RKO (cell line): Measurements from ENCODE around the gene C16orf46.
A peak's percentile ranks its signal among the peaks of the same experiment; 100 is the strongest.

Source experiments
- DNase-seq: peaks from one replicate; pipeline ENCODE4 v3.0.0-alpha.2; 2016; ENCODE audit warnings: low spot score

The C16orf46 gene

DNA sequence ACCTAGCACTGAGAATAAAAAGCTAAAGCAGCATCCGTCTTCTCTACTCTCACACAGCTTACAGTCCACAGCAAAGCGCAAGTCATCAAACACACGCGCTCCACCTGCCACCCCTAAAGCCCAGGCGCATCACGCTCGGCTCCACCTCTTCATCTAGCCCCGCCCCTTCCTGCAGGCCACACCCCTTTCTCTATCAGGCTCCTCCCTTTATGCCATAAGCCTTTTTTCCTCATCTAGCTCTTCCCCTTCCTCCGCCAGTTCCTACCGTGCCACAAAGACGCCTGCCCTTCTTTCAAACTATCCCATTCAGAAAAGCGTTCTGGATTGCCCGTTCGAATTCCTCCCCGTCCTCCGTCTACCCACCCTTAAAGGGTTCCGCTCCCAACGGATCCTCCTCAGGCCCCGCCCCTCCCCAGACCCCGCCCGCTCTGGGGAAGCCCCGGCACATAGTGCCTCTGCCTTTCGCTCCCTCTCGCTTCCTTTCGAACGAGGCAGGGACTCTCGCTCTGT lies 417 bp downstream of the C16orf46 start:
- peak; percentile 68 for DNase-seq

DNA sequence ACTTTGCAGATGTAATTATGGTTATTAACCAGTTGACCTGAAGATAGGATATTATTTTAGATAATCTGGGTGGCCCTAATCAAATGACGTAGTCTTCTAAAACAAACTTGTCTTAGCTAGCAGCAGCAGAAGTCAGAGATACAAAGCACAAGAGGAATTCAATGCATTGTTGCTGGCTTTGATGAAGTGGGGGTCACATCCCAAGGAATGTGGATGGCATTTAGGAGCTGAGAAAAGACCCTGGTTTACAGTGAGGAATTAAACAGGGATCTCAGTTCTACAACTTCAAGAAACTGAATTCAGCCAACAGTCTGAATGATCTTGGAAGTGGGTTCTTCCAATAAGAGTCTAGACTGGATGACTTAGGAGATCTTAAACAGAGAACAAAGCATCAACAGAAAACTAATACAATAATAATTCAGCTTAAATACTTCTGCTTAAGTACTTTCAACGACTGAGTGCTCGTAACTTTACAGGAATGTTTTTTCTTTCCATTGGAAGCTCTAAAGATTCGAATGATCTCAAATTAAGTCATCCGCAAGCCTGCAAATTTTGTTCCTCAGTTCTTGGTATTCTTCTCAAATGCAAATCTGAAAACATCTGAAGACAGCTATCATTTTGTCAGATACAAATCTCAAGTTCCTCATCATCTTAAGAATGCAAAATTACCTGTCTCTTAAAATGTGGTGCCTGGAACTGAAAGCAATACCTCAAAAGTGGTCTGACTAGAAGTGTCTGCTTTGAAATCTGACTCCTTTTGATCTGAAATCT lies 3.3 kb downstream of the C16orf46 start:
- no peak for DNase-seq

DNA sequence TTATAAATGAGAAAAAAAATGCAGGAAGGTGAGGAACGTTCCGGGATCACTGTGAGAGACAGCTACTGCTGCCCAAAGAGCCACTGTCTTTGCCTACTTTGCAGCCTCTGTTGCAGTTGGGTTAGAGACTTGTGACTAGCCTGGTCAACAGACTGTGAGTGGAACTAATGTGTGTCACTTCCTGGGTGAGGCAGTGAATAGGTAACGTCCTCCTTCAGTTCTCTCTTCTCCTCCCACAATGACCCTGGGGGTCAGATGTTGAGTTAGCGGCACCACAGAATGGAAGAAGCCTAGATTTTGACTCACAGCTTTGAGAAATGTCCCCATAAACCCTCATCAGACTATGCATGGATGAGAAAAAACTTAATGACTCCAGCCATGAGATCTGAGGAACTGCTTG lies 5.2 kb downstream of the C16orf46 start:
- DNase-seq, result peak; percentile 43

DNA sequence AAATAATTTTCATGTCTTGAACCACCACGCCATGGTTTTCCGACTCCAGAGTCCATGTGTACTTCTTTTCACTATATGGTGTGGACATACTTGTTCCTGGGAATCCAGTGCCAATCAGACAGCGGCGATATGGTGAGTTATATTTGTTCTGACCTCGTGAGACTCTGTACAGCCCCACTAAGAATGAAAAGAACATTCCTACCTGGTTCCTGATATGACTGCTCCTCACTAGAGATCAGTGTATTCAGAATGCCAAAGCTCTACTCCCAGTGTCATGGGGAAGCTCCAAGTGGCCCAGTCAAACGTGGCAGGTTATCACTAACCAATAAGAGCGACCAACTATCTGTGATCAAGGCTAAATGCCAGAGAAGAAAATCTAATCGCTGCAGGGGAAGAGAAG lies 6.1 kb downstream of the C16orf46 start:
- no peak for DNase-seq

DNA sequence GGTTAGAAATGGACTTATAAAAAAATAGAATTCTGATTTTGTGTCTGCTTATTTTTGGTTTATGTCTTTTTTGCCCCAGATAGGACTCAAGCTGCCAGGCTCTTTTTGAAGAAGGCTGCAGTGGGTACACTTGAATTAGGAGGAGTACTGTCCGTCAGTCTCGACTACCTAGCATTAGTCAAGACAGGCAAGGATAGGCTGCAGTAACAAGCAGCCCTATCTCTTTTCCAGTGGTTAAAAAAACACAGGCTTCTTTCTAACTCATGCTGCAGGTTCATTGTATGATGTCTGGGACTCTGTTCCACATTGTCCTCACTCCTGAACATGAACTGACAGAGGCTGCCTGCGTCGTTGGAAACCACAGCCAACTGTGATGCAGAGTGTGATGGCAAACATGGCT lies 8.0 kb downstream of the C16orf46 start:
- DNase-seq, result no peak

DNA sequence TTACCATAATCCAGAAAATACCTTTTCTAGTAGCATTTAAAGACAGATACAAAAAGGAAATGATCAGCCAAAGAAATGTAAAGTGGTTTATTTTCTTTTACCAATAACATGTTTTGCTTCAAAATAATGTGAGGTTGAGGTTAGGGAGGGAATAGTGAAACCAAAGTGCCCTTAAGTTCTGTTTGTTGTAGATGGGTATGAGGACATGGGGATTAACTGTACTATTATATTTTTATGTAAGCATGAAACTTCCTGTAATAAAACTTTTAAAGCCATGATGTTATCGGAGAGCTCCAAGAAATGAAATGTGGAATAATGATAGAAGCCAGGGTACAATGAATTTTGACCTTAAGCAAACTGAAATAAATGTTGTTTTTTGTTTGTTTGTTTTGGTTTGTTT lies 9.9 kb downstream of the C16orf46 start:
- no peak for DNase-seq

DNA sequence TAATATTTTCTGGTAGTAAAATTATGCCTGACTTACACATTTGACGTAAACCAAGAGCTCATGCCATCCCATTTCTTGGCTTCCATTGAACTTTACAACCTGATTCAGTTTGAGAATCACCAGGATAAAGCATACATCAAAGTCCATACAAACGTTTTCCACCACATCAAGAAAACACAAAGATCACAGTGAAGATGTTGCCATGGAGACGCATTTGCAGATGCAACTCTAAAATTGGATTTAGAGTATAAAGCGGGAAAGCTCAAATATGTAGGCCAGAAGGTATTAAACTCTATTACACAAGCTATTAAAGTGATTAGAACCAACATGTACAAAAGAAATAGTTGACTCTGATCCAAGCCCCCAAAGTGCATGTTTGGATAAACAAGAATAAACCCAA lies 10.4 kb downstream of the C16orf46 start:
- DNase-seq, result no peak

DNA sequence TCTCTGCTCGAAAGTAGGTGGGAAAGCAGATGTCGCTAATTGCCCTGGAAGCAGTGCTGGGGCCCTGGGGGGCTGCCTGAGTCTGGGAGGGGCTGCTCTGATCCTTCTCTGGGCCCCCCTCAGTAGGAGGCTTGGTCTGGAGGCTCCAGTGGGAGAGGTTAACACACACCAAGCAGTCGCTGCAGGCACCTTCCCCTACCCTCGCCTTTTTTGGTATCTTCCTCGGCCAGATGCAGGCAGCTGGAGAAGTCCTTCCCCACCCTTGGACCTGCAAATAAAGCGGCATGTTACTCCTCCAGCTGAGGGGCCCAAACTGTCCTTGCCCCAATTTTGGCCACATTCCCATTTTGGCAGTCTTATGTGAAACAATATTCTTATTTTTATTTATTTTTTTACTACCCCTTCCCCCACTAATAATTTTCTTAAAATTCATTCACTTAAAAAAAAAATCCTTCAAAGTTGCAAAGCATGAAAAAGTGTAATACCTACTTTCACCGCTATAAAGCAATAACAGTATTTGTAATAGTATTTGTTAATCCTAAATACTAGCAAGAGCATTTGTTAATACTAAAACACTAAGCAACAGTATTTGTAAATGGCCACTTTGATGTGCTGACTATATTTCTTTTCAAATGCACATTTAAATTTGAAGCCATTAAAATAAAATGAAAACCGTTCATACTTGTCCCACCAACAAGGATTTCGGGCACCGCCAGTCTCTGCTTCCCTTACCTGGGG lies 15.0 kb downstream of the C16orf46 start:
- no peak for DNase-seq

DNA sequence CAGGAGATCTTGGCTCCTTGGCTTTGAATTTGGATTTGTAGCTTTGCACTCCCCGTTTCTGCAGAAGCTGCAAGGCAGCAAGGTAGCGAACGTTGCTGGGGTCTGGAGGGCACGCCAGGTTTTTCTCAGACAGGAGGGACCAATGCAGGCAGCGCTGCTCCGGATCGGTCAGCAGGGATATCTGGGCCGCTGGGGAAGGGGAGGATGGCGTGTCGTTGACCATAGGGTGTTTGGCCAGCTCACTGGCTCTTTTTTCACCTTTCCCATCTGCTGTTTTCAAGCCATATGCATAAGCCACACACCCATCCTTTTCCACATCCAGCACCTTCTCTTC lies 15.8 kb downstream of the C16orf46 start:
- no peak for DNase-seq

DNA sequence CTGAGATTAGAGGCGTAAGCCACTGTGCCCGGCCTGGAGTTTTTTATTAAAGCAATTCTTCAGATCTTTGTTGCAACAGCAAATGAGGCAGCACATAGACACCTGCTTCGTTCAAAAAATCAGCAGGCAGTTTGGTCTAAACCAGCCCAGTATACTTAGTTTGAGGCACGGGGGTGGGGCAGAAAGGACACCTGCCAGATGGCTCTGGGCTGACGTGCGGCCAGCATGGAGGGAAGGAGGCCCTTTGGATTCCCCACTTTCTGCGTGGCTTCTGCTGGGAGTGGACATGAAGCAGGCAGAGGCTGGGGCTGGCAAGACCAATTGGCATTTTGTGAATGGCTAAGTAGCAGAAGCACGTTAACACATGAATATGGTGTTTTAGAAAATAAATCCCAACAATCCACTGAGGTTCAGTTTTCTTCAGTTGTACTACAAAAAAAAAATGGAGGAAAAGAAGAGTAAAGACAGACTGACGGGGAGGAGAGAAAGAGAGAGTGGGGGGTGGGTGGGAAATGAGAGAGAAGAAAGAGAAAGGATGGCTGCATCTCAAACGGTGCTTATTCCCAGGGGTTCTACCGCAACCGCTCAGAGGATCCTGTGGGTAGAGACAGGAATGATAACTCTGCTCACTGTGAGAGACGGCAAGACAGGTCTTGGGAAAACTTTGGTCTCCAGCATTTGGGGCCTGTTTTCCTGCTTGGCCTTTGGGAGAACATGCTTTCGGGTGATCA lies 16.3 kb downstream of the C16orf46 start:
- DNase-seq, result no peak

DNA sequence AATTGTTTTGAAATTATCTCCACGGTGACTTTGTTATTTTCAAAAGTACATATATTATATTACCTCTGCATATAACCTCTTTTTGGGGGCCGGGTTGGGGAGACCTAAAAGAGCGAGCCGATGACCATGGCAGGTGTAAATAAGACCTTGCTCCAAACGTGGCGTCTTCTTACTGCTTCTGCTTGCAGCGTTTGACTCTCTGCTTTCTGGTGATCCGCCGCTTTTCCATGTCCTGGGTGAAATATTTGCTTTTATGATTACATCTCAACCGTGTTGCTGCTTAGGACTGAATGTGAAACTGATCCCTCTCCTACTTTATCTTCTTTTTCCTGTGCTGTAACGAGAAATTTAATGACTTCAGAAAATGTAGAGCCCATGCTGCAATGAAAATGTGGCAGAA lies 23.3 kb downstream of the C16orf46 start:
- DNase-seq, result no peak

DNA sequence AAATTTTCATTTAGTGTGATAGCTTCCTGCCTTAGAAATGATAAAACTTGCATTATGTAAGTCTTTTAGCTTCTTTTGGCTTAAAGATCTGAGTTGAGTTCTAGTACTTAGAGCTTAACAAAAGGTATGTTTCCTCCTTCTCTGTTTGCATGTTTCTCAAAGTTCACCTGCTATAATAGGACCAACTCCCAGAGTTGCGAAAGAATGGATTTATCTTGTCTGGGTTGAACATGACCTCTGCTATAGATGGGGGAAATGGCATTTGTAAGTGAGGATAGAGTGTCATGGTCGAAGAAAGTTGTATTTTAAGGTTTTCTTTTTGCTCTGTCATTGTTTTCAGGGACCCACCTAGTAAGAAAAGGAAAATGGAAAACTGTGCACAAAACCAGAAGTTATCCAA lies 34.2 kb downstream of the C16orf46 start:
- DNase-seq, result no peak

DNA sequence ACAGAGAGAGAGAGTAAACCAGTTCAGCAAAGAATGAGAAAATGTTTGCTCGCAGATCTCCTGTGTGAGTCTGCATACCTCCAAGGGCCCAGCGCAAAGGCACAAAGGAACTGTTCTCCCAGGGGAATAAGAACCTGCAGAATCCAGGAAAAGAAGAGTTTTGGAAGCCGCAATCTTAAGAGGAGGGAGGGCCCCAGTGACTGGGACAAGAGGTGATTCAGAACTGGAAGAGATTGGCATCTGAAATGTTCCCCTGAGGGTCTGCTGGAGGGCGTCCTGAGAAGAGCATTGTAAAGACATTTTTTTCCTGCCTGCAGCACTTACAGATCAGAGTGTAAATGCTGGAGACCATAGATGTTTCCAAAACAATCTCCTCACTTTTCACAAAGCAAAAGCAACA lies 35.3 kb downstream of the C16orf46 start:
- DNase-seq, result no peak

DNA sequence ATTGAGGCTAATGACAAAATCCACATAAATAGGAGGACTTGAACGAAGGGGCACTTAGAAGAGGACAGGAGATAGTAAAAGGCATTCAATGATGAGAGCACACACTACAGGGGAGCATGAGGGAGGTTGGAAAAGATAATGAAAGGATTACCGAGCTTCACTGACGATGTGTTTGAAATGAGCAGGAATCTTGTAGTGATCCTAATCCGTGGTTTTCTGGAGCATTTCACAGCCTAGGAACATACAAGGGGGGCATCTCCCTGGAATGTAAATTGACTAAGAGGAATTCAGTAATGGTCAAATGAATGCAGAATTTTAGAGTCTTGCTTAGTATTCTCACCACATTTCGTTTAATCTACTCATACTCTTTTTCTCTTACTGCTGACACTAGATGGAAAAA lies 36.2 kb downstream of the C16orf46 start:
- no peak for DNase-seq

DNA sequence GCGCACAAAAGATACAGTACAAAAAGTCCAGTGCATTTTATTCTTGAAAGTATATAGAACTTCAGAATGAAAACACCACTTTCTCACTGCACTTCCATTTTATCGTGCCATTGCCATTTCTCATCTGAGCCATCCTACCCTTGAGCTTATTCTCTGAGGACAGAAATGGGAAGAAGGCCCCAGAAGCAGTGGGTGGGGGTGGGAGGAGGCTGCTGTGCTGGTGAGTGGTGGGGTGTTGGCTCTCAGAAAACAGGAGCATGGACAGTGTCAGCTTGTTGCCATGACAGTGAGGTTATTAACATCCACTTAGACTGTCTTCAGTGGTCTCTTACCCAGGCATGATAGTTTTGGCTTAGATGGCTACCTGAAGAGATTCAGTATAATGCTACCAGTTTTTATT lies 36.9 kb downstream of the C16orf46 start:
- no peak for DNase-seq

DNA sequence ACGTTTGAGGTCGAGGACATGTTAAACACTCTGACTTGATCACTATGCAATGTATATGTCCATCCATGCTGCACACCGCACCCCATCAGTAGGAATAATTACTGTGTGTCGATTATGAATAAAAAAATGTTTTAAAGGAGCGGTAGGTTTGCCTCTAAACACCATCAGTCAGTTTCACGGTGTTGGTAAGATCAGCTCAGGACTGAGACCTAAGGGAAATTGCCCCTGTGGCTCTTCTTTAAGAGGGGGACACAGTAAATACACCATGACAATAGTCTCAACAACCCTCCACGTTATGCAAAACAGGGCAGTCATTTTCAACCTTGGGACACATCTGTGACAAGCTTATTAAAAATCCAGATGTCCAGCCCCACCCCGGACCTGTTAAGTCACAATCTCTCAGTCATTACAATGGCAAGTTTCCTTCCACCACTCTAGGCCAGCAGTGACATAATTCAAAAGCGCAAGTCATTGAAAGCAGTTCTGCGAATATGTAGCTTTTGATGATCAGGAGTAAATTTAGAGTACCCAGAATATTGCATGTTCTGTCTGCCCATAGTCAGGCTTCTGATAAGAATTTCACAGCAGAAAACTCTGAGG lies 40.2 kb downstream of the C16orf46 start:
- peak; percentile 42 for DNase-seq

DNA sequence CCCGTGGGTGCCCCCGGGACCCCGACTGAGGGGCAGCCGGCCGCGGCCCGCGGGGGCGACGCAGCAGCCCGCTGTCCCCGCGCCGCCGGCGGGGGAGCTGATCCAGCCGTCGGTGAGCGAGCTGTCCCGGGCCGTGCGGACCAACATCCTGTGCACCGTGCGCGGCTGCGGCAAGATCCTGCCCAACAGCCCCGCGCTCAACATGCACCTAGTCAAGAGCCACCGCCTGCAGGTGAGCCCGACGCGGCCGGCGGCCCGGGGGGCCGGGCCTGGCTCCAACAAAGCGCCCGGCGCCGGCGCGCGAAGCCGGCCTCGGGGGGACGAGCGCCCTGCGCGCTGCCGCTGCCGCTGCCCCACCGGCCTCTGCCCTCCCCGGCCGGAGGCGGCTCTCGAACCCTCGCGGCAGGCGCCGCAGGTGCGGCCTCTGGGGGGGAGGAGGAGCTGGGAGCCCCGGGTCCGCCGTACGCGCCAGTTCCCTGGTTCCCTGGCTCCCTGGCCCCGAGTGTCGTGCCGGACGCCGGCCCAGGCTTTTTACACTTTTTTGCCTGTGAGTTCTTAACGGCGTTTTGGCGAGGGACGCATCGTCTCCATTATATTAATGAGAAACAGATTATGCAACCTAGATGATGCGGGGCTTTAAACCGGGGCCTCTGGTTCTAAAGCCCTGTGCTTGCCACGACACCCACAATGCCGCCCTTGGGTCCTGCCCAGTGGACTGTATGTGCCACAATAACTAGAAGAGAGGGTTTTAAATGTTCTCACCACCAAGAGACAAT lies 40.9 kb downstream of the C16orf46 start:
- peak; percentile 8 for DNase-seq

DNA sequence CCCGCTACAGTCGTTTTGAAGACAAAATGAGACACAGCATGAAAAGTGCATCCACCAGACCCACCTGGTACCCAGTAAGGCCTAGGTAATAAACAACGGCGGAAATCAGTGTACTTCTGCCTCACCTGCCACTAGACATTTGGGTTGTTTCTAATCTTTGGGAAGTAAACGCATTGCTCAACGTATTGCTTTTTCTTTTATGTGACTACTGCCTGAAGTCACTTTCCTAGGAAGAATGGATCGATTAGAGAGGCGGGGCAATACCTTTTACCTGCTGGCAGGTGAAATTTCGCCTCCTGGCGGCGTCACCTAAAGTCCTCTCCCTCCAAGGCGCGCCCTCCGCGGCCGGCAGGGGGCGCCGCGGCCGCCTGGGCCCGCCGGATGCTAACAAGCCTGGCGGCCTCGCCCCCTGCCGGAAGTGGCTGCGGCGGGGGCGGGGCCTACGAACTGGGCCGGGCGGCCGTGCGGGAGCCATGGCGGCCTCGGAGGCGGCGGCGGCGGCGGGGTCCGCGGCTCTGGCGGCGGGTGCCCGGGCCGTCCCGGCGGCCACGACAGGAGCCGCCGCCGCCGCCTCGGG lies 41.6 kb downstream of the C16orf46 start, which contains the start of gene ATMIN:
Gene ATMIN, plus strand, starts transcription at position 445 of the 577 bp plus-strand sequence. Its CDS starts 29 bp downstream, at position 474.
- peak; percentile 69 for DNase-seq

DNA sequence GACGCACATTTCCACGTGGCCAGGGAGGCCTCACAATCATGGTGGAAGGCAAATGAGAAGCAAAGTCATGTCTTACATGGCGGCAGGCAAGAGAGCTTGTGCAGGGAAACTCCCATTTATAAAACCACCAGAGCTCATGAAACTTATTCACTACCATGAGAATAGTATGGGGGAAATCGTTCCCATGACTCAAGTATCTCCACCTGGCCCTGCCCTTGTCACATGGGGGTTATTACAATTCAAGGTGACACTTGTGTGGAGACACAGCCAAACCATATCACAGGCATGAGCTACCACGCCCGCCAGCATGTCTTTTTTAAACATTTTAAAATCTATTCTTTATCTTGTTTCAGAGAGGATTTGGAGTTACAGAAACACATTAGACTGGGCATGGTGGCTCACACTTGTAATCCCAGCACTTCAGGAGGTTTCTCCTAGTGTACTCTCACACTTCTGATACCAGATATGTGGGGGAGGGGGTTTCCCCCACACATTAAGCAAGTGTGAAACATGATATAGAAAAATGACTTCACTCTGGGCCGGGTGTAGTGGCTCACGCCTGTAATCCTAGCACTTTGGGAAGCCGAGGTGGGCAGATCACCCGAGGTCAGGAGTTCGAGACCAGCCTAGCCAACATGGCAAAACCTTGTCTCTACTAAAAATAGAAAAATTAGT lies 47.0 kb downstream of the C16orf46 start:
- no peak for DNase-seq

DNA sequence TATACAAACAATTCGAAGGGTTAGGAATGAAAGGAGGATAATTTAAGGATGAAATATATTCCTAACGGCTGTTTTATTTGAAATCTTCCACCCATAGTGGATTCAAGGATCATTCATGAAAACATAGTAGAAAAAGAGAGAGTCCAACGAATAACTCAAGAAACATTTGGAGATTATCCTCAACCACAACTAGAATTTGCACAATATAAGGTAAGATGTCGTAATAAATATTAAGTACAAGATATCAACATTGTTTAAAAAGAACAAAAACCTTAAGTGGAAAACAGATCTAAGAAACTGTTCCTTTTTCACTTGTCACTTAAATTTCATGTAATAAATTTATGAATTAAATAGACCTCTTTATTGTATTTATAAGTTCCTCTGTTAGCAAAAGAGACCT lies 50.6 kb downstream of the C16orf46 start:
- DNase-seq, result no peak

DNA sequence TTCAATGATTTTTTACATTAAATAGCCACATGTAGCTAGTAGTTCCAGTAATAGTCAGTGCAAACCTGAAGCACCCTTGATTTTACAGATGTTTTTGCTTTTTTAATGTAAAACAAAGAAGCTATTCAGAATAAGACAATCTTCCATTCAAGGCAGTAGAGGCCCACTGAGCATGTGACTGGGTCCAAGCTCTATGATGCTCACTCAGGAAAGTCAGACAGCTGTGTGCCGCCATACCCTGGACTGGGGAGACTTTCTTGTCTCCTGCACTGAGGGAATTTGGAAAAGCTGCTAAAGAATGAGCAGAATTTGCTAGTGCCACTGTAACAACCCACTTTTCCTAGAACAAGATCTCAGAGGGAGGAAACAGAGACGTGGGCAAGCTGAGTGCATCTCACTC lies 58.5 kb downstream of the C16orf46 start:
- DNase-seq, result no peak
